HFFc6 (cell line): ENCODE measurements around the gene CEP20. TPM values are rescaled to one million over a fixed set of nuclear protein-coding genes. Genes with fewer than 3 reads are reported as not detected.

ENCODE experiments used
- DNase-seq: peaks from one replicate; pipeline ENCODE4 v3.0.0-alpha.2; 2018
- H3K27ac Mint-ChIP-seq: 2 replicates; pipeline ENCODE4 v1.8.0; 2020; ENCODE audit warnings: mild to moderate bottlenecking, mixed read lengths
- H3K27me3 Mint-ChIP-seq: 2 replicates; pipeline ENCODE4 v1.8.0; 2021; ENCODE audit warnings: mild to moderate bottlenecking, moderate library complexity, mixed read lengths; ENCODE audit not compliant: insufficient read depth
- H3K36me3 Mint-ChIP-seq: 2 replicates; pipeline ENCODE4 v1.8.0; 2021; ENCODE audit warnings: low read depth, mixed read lengths
- H3K4me1 Mint-ChIP-seq: 2 replicates; pipeline ENCODE4 v1.8.0; 2020; ENCODE audit warnings: low read depth, mixed read lengths
- H3K4me3 Mint-ChIP-seq: 2 replicates; pipeline ENCODE4 v1.8.0; 2020; ENCODE audit warnings: mild to moderate bottlenecking, moderate library complexity, mixed read lengths
- H3K9me3 Mint-ChIP-seq: 2 replicates; pipeline ENCODE4 v1.8.0; 2020; ENCODE audit warnings: mild to moderate bottlenecking, mixed read lengths
- total RNA-seq, 6 experiments: library from RNA; stranded (reverse); fragmentation: NEBNext Ultra II Directional; extraction: Animal tissue kit (Norgen Biotek cat#: 25700); gene quantifications; 2 replicates in 1 of 6; 3 replicates in 5 of 6; pipeline ENCODE4 v1.2.3, GENCODE V29; 2021
- TF ChIP-seq, protein P1 (sequence below): fragments of 200-600 bp; sonication (generic); IDR thresholded peaks from 2 replicates; pipeline ENCODE4 v1.5.0; 2021; ENCODE audit warnings: antibody characterized with exemption, mild to moderate bottlenecking

CEP20 gene
- total RNA-seq, 6 experiments from 2014 or later, result 40.1 to 57.5 (median 49.4) TPM

DNA sequence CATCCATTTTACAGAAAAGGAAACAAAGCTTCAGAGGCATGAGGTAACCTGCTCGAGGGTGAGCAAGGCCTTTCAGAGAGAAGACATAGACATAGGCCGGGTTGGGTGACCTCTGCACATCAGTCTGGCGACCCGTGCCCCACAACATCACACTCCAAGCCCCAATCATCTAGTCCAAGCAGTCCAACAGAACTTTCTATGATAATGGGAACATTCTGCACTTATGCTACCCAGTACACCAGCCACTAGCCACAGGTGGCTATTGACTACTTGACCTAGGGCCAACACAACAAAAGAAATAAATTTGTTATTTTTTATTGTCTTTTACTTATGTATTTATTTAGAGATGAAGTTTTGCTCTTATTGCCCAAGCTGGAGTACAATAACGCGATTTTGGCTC lies 52.3 kb downstream of the CEP20 start:
- Mint-ChIP-seq H3K36me3 (no peaks in the 10 kb centered on the region), H3K4me3 (no peak overlapping the region), H3K4me1 (no peaks in the 10 kb centered on the region; the same call in 1 of the 2 replicates), H3K27ac (no peak overlapping the region), H3K27me3 (peaks cover 25% of the 10 kb centered on the region), H3K9me3 (no peaks in the 10 kb centered on the region)
- TF ChIP-seq, protein P1, sequence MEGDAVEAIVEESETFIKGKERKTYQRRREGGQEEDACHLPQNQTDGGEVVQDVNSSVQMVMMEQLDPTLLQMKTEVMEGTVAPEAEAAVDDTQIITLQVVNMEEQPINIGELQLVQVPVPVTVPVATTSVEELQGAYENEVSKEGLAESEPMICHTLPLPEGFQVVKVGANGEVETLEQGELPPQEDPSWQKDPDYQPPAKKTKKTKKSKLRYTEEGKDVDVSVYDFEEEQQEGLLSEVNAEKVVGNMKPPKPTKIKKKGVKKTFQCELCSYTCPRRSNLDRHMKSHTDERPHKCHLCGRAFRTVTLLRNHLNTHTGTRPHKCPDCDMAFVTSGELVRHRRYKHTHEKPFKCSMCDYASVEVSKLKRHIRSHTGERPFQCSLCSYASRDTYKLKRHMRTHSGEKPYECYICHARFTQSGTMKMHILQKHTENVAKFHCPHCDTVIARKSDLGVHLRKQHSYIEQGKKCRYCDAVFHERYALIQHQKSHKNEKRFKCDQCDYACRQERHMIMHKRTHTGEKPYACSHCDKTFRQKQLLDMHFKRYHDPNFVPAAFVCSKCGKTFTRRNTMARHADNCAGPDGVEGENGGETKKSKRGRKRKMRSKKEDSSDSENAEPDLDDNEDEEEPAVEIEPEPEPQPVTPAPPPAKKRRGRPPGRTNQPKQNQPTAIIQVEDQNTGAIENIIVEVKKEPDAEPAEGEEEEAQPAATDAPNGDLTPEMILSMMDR, result no peak
- DNase-seq, result no peak

DNA sequence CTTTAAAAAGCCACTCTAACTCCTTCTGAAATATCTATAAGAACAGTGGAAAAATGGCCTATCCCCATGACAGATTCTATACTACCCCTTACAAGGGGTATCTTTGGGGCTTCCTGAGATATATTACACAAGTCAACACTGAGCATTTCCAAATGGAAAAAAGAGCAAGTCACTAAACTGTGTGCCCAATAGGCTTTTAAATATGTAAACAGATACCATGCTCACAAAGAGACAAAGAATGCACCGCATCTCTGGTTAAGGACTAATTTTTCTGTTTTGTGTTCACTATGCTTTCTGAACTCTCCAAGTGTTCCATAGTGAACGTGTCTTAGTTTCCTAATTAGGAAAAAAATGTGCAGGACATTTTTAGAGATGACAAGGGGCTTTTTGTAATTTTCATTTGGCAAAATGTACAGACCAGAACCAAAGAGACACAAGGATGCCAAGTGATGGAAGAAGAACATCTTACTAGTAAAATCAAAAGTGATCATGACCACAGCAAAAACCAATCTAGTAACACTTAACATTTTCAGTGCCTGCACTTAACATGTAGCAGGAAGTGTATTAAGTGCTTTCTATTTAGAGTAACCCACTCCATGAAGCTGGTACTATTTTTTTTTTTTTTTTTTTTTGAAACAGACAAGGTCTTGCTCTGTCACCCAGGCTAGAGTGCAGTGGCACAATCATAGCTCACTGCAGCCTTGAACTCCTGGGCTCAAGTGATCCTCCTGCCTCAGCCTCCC lies 53.1 kb downstream of the CEP20 start:
- DNase-seq, result no peak
- Mint-ChIP-seq H3K36me3 (no peaks in the 10 kb centered on the region), H3K27me3 (peaks cover 22% of the 10 kb centered on the region), H3K4me1 (no peaks in the 10 kb centered on the region; the same call in 1 of the 2 replicates), H3K9me3 (no peaks in the 10 kb centered on the region), H3K27ac (no peak overlapping the region), H3K4me3 (no peak overlapping the region)
- TF ChIP-seq, protein P1, result no peak

DNA sequence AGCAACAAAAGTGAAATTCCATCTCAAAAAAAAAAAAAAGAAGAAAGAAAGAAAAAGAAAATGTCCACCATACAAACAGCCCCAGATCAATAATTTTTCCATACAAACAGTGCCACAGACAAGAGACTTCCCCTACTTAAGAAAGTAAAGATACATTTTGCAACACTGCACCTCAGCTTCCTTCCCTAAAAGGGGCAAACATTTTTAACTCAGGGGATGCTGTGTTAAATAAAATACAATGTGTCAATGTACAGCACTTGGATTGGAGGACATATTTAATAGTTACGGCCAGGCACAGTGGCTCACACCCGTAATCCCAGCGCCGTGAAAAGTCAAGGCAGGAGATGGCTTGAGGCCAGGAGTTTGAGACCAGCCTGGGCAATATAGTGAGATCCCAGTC lies 53.9 kb downstream of the CEP20 start:
- Mint-ChIP-seq H3K27me3 (peaks cover 20% of the 10 kb centered on the region), H3K27ac (no peak overlapping the region), H3K36me3 (no peaks in the 10 kb centered on the region), H3K4me3 (no peak overlapping the region), H3K4me1 (no peaks in the 10 kb centered on the region; the same call in 1 of the 2 replicates), H3K9me3 (no peaks in the 10 kb centered on the region)
- no peak for DNase-seq
- TF ChIP-seq, protein P1, result no peak

DNA sequence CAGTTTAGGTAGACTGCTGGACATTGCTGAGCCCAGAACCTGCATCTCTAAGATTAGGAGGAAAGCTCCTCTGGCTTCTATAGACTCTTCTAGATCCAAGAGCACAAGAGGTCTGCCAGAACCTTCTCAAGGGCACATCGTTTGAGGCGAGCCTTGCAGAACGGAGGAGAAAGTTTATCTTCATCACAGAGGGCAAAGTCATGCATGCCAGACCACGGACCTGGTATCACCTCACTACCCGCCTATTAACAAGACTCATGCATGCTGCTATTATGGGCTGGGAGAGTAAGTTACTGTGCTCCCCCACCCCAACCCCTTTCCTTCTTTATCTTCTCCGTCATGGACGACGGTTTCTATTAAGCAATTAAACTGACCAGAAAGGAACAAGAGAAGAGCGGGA lies 54.9 kb downstream of the CEP20 start:
- peaks cover 20% of the 10 kb centered on the region for H3K27me3 Mint-ChIP-seq
- no peaks in the 10 kb centered on the region for H3K9me3 Mint-ChIP-seq
- no peak overlapping the region for H3K4me3 Mint-ChIP-seq
- DNase-seq, result no peak
- H3K27ac Mint-ChIP-seq, result no peak overlapping the region
- TF ChIP-seq, protein P1, result no peak
- no peaks in the 10 kb centered on the region; the same call in 1 of the 2 replicates for H3K4me1 Mint-ChIP-seq
- H3K36me3 Mint-ChIP-seq, result no peaks in the 10 kb centered on the region

DNA sequence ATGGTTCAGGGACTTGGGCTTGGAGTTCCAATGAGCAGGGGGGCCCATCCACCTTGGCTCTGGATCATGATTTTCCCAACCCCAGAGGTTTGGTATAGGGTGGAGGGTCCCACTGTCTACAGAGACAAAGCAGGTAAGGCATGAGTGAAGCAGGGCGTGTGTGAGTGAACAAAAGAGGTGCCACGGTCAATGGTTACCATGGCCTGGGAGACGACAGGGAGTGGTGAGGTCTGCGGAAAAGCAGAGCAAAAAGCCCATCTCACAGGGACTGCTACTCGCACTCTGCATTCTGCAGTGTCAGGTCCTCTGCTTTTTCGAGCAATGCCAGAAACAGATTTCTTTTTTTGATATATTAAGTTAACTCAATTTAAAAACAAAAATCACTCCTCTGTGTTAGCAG lies 56.2 kb downstream of the CEP20 start:
- Mint-ChIP-seq H3K27ac (no peak overlapping the region), H3K9me3 (no peaks in the 10 kb centered on the region), H3K4me3 (no peak overlapping the region), H3K36me3 (no peaks in the 10 kb centered on the region), H3K4me1 (no peaks in the 10 kb centered on the region; the same call in 1 of the 2 replicates), H3K27me3 (peaks cover 16% of the 10 kb centered on the region)
- TF ChIP-seq, protein P1, result no peak
- DNase-seq, result no peak
